Measurements from ENCODE around the gene SLC27A2.
A peak's percentile ranks its signal among the peaks of the same experiment; 100 is the strongest.
"Not testable (repeated sequence)": the region's sequence is repeated elsewhere in the genome, so short reads cannot be mapped to it uniquely, and the experiment has no call there.

The SLC27A2 gene

GRCh38 chr15:50163719-50164410, 18.1 kb upstream of the SLC27A2 start:
- DNase-seq (ENCODE audit: low read depth in 1 of 2, low spot score in 1 of 2) = no peak

- DNase-seq (ENCODE audit: low read depth in 1 of 2, low spot score in 1 of 2) = no peak
Observed at GRCh38 chr15:50164458-50164857, 17.5 kb upstream of the SLC27A2 start.

GRCh38 chr15:50166216-50166615, 15.8 kb upstream of the SLC27A2 start:
- DNase-seq (ENCODE audit: low read depth in 1 of 2, low spot score in 1 of 2) = no peak

- no peak for DNase-seq (ENCODE audit: low read depth in 1 of 2, low spot score in 1 of 2)
Observed at GRCh38 chr15:50167110-50167509, 14.9 kb upstream of the SLC27A2 start.

GRCh38 chr15:50168379-50168778, 13.6 kb upstream of the SLC27A2 start:
- no peak for DNase-seq (ENCODE audit: low read depth in 1 of 2, low spot score in 1 of 2)

GRCh38 chr15:50168783-50169411, 13.1 kb upstream of the SLC27A2 start:
- DNase-seq (ENCODE audit: low read depth in 1 of 2, low spot score in 1 of 2) = no peak

- DNase-seq (ENCODE audit: low read depth in 1 of 2, low spot score in 1 of 2) = not testable (repeated sequence)
Observed at GRCh38 chr15:50172360-50172895, 9.6 kb upstream of the SLC27A2 start.

GRCh38 chr15:50176869-50177268, 5.1 kb upstream of the SLC27A2 start:
- no peak for DNase-seq (ENCODE audit: low read depth in 1 of 2, low spot score in 1 of 2)

GRCh38 chr15:50180091-50180490, 1.9 kb upstream of the SLC27A2 start:
- no peak for DNase-seq (ENCODE audit: low read depth in 1 of 2, low spot score in 1 of 2)

GRCh38 chr15:50180582-50180981, 1.4 kb upstream of the SLC27A2 start:
- DNase-seq (ENCODE audit: low read depth in 1 of 2, low spot score in 1 of 2) = no peak

GRCh38 chr15:50181201-50181968, 611 bp upstream of the SLC27A2 start:
- DNase-seq (ENCODE audit: low read depth in 1 of 2, low spot score in 1 of 2) = no peak

- peak in 1 of 2 donors; percentile 10 for DNase-seq (ENCODE audit: low read depth in 1 of 2, low spot score in 1 of 2)
Observed at GRCh38 chr15:50182219-50183013, 420 bp downstream of the SLC27A2 start.

- DNase-seq (ENCODE audit: low read depth in 1 of 2, low spot score in 1 of 2) = no peak
Observed at GRCh38 chr15:50183112-50183794, 1.3 kb downstream of the SLC27A2 start.

GRCh38 chr15:50184863-50185504, 3.0 kb downstream of the SLC27A2 start:
- no peak for DNase-seq (ENCODE audit: low read depth in 1 of 2, low spot score in 1 of 2)

GRCh38 chr15:50186090-50186489, 4.1 kb downstream of the SLC27A2 start:
- DNase-seq (ENCODE audit: low read depth in 1 of 2, low spot score in 1 of 2) = no peak

GRCh38 chr15:50186752-50187151, 4.8 kb downstream of the SLC27A2 start:
- no peak for DNase-seq (ENCODE audit: low read depth in 1 of 2, low spot score in 1 of 2)

- no peak for DNase-seq (ENCODE audit: low read depth in 1 of 2, low spot score in 1 of 2)
Observed at GRCh38 chr15:50187525-50187924, 5.5 kb downstream of the SLC27A2 start.

GRCh38 chr15:50187997-50188396, 6.0 kb downstream of the SLC27A2 start:
- DNase-seq (ENCODE audit: low read depth in 1 of 2, low spot score in 1 of 2) = no peak

- not testable (repeated sequence) for DNase-seq (ENCODE audit: low read depth in 1 of 2, low spot score in 1 of 2)
Observed at GRCh38 chr15:50188793-50189192, 6.8 kb downstream of the SLC27A2 start.

GRCh38 chr15:50189633-50190032, 7.6 kb downstream of the SLC27A2 start:
- no peak for DNase-seq (ENCODE audit: low read depth in 1 of 2, low spot score in 1 of 2)
